Pulmonary artery endothelial cell (primary cell): Measurements from ENCODE around the gene NFATC1. TPM values are rescaled to one million over a fixed set of nuclear protein-coding genes. Genes with fewer than 3 reads are reported as not detected.

ENCODE experiments used
- DNase-seq: peaks from one replicate; pipeline ENCODE4 v3.0.0-alpha.2; 2011; ENCODE audit warnings: low read depth, low spot score
- total RNA-seq: library from RNA; depleted of rRNA; stranded (reverse); fragments of >200 nt; gene quantifications from 2 replicates; pipeline ENCODE4 v1.2.3, GENCODE V29; 2014

The NFATC1 gene
- total RNA-seq, 1 donor from 2014 or later, result 4.5 TPM

GRCh38 chr18:79456105-79456980 lies 60.6 kb downstream of the NFATC1 start:
- no peak for DNase-seq

GRCh38 chr18:79457239-79457638 lies 61.5 kb downstream of the NFATC1 start:
- DNase-seq, result no peak

GRCh38 chr18:79457652-79458051 lies 61.9 kb downstream of the NFATC1 start:
- DNase-seq, result no peak

- peak; percentile 87 for DNase-seq
These were observed 62.6 kb downstream of the NFATC1 start for GRCh38 chr18:79458131-79458838.

GRCh38 chr18:79458917-79459803 lies 63.4 kb downstream of the NFATC1 start:
- DNase-seq, result no peak

- DNase-seq, result no peak
These were observed 64.3 kb downstream of the NFATC1 start for GRCh38 chr18:79459946-79460480.

- DNase-seq, result no peak
These were observed 65.0 kb downstream of the NFATC1 start for GRCh38 chr18:79460481-79461300.

GRCh38 chr18:79461627-79462026 lies 65.9 kb downstream of the NFATC1 start:
- DNase-seq, result no peak

- no peak for DNase-seq
These were observed 67.8 kb downstream of the NFATC1 start for GRCh38 chr18:79463424-79463960.

GRCh38 chr18:79465392-79465991 lies 69.8 kb downstream of the NFATC1 start:
- DNase-seq, result no peak

GRCh38 chr18:79466591-79466990 lies 70.9 kb downstream of the NFATC1 start:
- no peak for DNase-seq

GRCh38 chr18:79467126-79467525 lies 71.4 kb downstream of the NFATC1 start:
- DNase-seq, result no peak

- no peak for DNase-seq
These were observed 72.5 kb downstream of the NFATC1 start for GRCh38 chr18:79468119-79468789.

- no peak for DNase-seq
These were observed 73.6 kb downstream of the NFATC1 start for GRCh38 chr18:79469309-79469708.

- no peak for DNase-seq
These were observed 74.2 kb downstream of the NFATC1 start for GRCh38 chr18:79469751-79470505.

GRCh38 chr18:79470547-79470946 lies 74.8 kb downstream of the NFATC1 start:
- no peak for DNase-seq

- DNase-seq, result no peak
These were observed 75.3 kb downstream of the NFATC1 start for GRCh38 chr18:79471046-79471445.

- DNase-seq, result no peak
These were observed 75.9 kb downstream of the NFATC1 start for GRCh38 chr18:79471597-79471996.
